ENCODE results near the gene GPANK1. TPM values are rescaled to one million over a fixed set of nuclear protein-coding genes. Genes with fewer than 3 reads are reported as not detected.

Gene GPANK1
- total and polyA plus RNA-seq, 2 of the 13 experiments (the other 11 are each of a cell fraction or from before 2014, with no cell fraction given), result 15.4 to 22.8 TPM

DNA sequence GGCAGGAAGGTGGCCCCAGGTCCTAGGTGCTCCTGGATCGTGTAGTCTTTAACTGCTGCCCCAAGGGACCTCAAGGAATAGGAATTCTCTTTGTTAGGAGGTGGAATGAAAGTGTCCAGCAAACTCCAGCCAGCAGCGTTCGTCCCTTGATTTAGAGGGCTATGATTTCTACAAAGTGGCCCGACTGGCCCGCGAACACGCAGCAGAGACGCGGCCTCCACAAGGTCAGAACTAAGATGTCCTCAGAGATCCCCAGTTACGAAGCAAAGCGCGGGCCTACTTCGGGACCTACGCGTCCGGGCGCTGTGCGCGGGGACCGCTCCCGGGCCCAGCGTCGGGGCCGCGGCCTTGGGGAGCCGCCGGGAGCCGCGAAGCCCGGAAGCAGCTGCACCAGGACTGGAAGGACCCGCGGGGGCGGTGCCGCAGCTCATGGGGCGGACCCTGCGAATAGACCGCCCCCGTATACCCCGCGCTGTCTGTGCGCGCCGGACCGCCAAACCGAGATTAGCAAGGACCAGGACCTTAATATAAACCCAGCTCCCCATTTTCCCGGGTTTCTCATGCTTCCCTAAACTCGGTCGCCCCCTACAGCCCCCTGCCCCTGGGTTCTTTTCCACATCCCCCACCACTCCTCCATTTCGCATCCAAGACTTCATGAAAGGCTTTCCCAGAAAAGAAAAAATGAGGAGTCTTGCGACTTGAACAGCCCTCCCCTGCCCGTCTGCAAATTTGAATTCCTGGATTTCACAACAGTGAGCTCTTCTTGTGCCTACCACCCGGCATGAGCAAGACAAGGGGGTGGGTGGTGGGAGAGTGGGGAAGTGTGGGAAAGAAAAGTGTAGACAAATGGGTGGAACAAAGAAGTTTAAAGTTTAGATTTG, 4.2 kb downstream of the GPANK1 start, which contains the start of gene C6orf47 (continued):
- TF ChIP-seq, protein P1, sequence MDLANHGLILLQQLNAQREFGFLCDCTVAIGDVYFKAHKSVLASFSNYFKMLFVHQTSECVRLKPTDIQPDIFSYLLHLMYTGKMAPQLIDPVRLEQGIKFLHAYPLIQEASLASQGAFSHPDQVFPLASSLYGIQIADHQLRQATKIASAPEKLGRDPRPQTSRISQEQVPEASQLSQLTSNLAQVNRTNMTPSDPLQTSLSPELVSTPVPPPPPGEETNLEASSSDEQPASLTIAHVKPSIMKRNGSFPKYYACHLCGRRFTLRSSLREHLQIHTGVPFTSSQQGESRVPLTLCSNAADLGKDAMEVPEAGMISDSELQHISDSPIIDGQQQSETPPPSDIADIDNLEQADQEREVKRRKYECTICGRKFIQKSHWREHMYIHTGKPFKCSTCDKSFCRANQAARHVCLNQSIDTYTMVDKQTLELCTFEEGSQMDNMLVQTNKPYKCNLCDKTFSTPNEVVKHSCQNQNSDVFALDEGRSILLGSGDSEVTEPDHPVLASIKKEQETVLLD (CRISPR knock-in tag; IDR thresholded peaks at IDR 0.05; ENCODE audit: low read depth), result peak; percentile 46; the same call in 1 of the 2 replicates
- TF ChIP-seq ATF7-NPFF (CRISPR knock-in tag; IDR thresholded peaks at IDR 0.05; ENCODE audit: low read depth), result peak; percentile 82; the same call in 1 of the 2 replicates
- peak; percentile 89 for TF ChIP-seq ARNT2 (CRISPR knock-in tag; IDR thresholded peaks at IDR 0.05; ENCODE audit: low read depth)
- TF ChIP-seq ZNF264 (CRISPR knock-in tag; IDR thresholded peaks at IDR 0.05), result peak; percentile 44; the same call in 1 of the 2 replicates
- TF ChIP-seq ARNT (IDR thresholded peaks at IDR 0.05), result no peak
- no peak for TF ChIP-seq KAT2B (IDR thresholded peaks at IDR 0.05; ENCODE audit: borderline replicate concordance, low read depth, low read length)
- no peak for TF ChIP-seq DNMT1 (CRISPR knock-in tag; IDR thresholded peaks at IDR 0.05)
- TF ChIP-seq, protein P2, sequence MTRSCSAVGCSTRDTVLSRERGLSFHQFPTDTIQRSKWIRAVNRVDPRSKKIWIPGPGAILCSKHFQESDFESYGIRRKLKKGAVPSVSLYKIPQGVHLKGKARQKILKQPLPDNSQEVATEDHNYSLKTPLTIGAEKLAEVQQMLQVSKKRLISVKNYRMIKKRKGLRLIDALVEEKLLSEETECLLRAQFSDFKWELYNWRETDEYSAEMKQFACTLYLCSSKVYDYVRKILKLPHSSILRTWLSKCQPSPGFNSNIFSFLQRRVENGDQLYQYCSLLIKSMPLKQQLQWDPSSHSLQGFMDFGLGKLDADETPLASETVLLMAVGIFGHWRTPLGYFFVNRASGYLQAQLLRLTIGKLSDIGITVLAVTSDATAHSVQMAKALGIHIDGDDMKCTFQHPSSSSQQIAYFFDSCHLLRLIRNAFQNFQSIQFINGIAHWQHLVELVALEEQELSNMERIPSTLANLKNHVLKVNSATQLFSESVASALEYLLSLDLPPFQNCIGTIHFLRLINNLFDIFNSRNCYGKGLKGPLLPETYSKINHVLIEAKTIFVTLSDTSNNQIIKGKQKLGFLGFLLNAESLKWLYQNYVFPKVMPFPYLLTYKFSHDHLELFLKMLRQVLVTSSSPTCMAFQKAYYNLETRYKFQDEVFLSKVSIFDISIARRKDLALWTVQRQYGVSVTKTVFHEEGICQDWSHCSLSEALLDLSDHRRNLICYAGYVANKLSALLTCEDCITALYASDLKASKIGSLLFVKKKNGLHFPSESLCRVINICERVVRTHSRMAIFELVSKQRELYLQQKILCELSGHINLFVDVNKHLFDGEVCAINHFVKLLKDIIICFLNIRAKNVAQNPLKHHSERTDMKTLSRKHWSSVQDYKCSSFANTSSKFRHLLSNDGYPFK (CRISPR knock-in tag; IDR thresholded peaks at IDR 0.05; ENCODE audit: borderline replicate concordance), result no peak
- TF ChIP-seq KDM3A (CRISPR knock-in tag; IDR thresholded peaks at IDR 0.05; ENCODE audit: low read depth), result peak; percentile 67; the same call in 1 of the 2 replicates
- TF ChIP-seq GABPA (IDR thresholded peaks at IDR 0.05; ENCODE audit: low read depth, low read length), result no peak
- TF ChIP-seq GABPA (CRISPR knock-in tag; IDR thresholded peaks at IDR 0.05; ENCODE audit: low read depth), result no peak
- peak; percentile 36; the same call in 1 of the 2 replicates for TF ChIP-seq RAD21 (CRISPR knock-in tag; IDR thresholded peaks at IDR 0.05)
- no peak; the same call in 1 of the 2 replicates for TF ChIP-seq ZNF720 (CRISPR knock-in tag; IDR thresholded peaks at IDR 0.05)
- no peak for TF ChIP-seq ZSCAN30 (CRISPR knock-in tag; IDR thresholded peaks at IDR 0.05)
- peak; percentile 94 for TF ChIP-seq MYPOP (CRISPR knock-in tag; IDR thresholded peaks at IDR 0.05)
- TF ChIP-seq MYC (CRISPR knock-in tag; IDR thresholded peaks at IDR 0.05; ENCODE audit: borderline replicate concordance), result peak; percentile 65; the same call in 1 of the 2 replicates
- no peak for TF ChIP-seq ZKSCAN5 (CRISPR knock-in tag; IDR thresholded peaks at IDR 0.05)
- TF ChIP-seq MBNL3 (CRISPR knock-in tag; conservative IDR thresholded peaks at IDR 0.05), result 0 out of 2 replicates have a peak, but pooled peaks have one; percentile 59
- peak; percentile 91 for TF ChIP-seq CREB3 (CRISPR knock-in tag; IDR thresholded peaks at IDR 0.05)
- TF ChIP-seq ZC3H4 (CRISPR knock-in tag; IDR thresholded peaks at IDR 0.05; ENCODE audit: borderline replicate concordance), result peak; percentile 33; the same call in 1 of the 2 replicates
- no peak for TF ChIP-seq FOXK1 (CRISPR knock-in tag; IDR thresholded peaks at IDR 0.05; ENCODE audit: borderline replicate concordance, low read depth)
- TF ChIP-seq RFXAP (CRISPR knock-in tag; IDR thresholded peaks at IDR 0.05; ENCODE audit: borderline replicate concordance), result no peak; the same call in 1 of the 2 replicates
- peak; percentile 77 for TF ChIP-seq ZBTB38 (CRISPR knock-in tag; IDR thresholded peaks at IDR 0.05)
- peak; percentile 82 for TF ChIP-seq ASH2L (IDR thresholded peaks at IDR 0.05; ENCODE audit: insufficient read length, low read depth, low read length)

All from HepG2 (cell line).